A549 (cell line): ENCODE results near the gene LGALS1.
"Not testable (repeated sequence)": the region's sequence is repeated elsewhere in the genome, so short reads cannot be mapped to it uniquely, and the experiment has no call there.

ENCODE experiments used
- ESRRA ChIP-seq: fragments of 150-350 bp; IDR thresholded peaks from 2 replicates; pipeline ENCODE4 v1.6.1; 2014; ENCODE audit warnings: mild to moderate bottlenecking, low read length, borderline replicate concordance
- KDM1A ChIP-seq: fragments of 200-600 bp; sonication (generic); IDR thresholded peaks from 2 replicates; pipeline ENCODE4 v1.6.1; 2016; ENCODE audit warnings: low read depth, mild to moderate bottlenecking
- POLR2A ChIP-seq: IDR thresholded peaks from 2 replicates; pipeline ENCODE4 v1.6.1; 2012; ENCODE audit warnings: mild to moderate bottlenecking, low read length
- RAD21 ChIP-seq, 2 experiments: fragments of >200 bp in 1 of 2; sonication (Bioruptor Twin) in 1 of 2; formaldehyde crosslinking in 1 of 2; IDR thresholded peaks in 1 of 2; conservative IDR thresholded peaks in 1 of 2; 2 replicates in 1 of 2; 3 replicates in 1 of 2; pipeline ENCODE4 v1.6.1; 2012 to 2018; ENCODE audit warnings: inconsistent platforms in 1 of 2
- SMC3 ChIP-seq: fragments of >200 bp; sonication (Bioruptor Twin); formaldehyde crosslinking; IDR thresholded peaks from 3 replicates; pipeline ENCODE4 v1.6.1; 2018; ENCODE audit warnings: inconsistent platforms
- SREBF2 ChIP-seq: fragments of 450-650 bp; IDR thresholded peaks from 2 replicates; pipeline ENCODE4 v1.6.1; 2014; ENCODE audit warnings: mild to moderate bottlenecking, moderate library complexity
- TF ChIP-seq, protein P1 (sequence below): fragments of 200-600 bp; sonication (generic); IDR thresholded peaks from 2 replicates; pipeline ENCODE4 v1.6.1; 2016; ENCODE audit warnings: antibody characterized with exemption, mild to moderate bottlenecking, moderate library complexity
- TF ChIP-seq, protein P2 (sequence below): fragments of >200 bp; sonication (Bioruptor Twin); formaldehyde crosslinking; IDR thresholded peaks from 3 replicates; pipeline ENCODE4 v1.5.1; 2016
- TF ChIP-seq, protein P3 (sequence below): fragments of 250-450 bp; sonication (Bioruptor Pico); IDR thresholded peaks from 2 replicates; pipeline ENCODE4 v1.5.0; 2021; ENCODE audit warnings: mild to moderate bottlenecking, moderate library complexity, borderline replicate concordance

DNA sequence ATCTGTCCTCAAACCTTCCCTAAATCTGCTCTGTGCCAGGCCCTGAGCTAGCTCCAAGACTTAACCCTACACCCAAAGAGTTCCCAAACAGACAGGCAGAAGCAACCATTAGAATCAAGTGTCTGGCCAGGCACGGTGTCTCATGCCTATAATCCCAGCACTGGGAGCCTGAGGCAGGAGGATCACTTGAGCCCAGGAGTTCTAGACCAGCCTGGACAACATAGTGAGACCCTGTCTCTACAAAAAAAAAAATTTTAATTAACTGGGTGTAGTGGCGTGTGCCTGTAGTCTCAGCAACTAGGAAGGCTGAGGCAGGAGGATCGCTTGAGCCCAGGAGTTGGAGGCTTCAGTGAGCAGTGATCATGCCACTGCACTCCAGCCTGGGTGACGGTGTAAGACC lies 18.9 kb upstream of the LGALS1 start:
- TF ChIP-seq, protein P1, sequence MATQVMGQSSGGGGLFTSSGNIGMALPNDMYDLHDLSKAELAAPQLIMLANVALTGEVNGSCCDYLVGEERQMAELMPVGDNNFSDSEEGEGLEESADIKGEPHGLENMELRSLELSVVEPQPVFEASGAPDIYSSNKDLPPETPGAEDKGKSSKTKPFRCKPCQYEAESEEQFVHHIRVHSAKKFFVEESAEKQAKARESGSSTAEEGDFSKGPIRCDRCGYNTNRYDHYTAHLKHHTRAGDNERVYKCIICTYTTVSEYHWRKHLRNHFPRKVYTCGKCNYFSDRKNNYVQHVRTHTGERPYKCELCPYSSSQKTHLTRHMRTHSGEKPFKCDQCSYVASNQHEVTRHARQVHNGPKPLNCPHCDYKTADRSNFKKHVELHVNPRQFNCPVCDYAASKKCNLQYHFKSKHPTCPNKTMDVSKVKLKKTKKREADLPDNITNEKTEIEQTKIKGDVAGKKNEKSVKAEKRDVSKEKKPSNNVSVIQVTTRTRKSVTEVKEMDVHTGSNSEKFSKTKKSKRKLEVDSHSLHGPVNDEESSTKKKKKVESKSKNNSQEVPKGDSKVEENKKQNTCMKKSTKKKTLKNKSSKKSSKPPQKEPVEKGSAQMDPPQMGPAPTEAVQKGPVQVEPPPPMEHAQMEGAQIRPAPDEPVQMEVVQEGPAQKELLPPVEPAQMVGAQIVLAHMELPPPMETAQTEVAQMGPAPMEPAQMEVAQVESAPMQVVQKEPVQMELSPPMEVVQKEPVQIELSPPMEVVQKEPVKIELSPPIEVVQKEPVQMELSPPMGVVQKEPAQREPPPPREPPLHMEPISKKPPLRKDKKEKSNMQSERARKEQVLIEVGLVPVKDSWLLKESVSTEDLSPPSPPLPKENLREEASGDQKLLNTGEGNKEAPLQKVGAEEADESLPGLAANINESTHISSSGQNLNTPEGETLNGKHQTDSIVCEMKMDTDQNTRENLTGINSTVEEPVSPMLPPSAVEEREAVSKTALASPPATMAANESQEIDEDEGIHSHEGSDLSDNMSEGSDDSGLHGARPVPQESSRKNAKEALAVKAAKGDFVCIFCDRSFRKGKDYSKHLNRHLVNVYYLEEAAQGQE, result not testable (repeated sequence)
- TF ChIP-seq, protein P2, sequence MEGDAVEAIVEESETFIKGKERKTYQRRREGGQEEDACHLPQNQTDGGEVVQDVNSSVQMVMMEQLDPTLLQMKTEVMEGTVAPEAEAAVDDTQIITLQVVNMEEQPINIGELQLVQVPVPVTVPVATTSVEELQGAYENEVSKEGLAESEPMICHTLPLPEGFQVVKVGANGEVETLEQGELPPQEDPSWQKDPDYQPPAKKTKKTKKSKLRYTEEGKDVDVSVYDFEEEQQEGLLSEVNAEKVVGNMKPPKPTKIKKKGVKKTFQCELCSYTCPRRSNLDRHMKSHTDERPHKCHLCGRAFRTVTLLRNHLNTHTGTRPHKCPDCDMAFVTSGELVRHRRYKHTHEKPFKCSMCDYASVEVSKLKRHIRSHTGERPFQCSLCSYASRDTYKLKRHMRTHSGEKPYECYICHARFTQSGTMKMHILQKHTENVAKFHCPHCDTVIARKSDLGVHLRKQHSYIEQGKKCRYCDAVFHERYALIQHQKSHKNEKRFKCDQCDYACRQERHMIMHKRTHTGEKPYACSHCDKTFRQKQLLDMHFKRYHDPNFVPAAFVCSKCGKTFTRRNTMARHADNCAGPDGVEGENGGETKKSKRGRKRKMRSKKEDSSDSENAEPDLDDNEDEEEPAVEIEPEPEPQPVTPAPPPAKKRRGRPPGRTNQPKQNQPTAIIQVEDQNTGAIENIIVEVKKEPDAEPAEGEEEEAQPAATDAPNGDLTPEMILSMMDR, result not testable (repeated sequence)
- TF ChIP-seq ESRRA; SREBF2; RAD21 (conservative IDR thresholded peaks at IDR 0.05 in 1 of 2, IDR thresholded peaks at IDR 0.05 in 1 of 2); KDM1A; POLR2A; SMC3: not testable (repeated sequence)
- TF ChIP-seq, protein P3, sequence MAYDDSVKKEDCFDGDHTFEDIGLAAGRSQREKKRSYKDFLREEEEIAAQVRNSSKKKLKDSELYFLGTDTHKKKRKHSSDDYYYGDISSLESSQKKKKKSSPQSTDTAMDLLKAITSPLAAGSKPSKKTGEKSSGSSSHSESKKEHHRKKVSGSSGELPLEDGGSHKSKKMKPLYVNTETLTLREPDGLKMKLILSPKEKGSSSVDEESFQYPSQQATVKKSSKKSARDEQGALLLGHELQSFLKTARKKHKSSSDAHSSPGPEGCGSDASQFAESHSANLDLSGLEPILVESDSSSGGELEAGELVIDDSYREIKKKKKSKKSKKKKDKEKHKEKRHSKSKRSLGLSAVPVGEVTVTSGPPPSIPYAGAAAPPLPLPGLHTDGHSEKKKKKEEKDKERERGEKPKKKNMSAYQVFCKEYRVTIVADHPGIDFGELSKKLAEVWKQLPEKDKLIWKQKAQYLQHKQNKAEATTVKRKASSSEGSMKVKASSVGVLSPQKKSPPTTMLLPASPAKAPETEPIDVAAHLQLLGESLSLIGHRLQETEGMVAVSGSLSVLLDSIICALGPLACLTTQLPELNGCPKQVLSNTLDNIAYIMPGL (CRISPR knock-in tag), result not testable (repeated sequence)
